ENCODE measurements around the gene VIM. TPM values are rescaled to one million over a fixed set of nuclear protein-coding genes. Genes with fewer than 3 reads are reported as not detected.

The VIM gene
- total and polyA plus RNA-seq, 2 donors (not counting 1 experiment from before 2014, with no cell fraction given) = 4,882 to 7,192 TPM

GRCh38 chr10:17272648-17273047, 44.6 kb downstream of the VIM start:
- Histone ChIP-seq H2AFZ (ENCODE audit: low read length) (no peak overlapping the region), H3K79me2 (ENCODE audit: control insufficient read depth, insufficient read depth, low read length) (no peaks in the 10 kb centered on the region), H3K27me3 (ENCODE audit: control insufficient read depth, insufficient read depth, low read length) (no peaks in the 10 kb centered on the region), H3K9ac (ENCODE audit: insufficient read depth, low read length) (no peak overlapping the region), H3K4me1 (ENCODE audit: control insufficient read depth, extremely low read depth, insufficient read depth, low read length) (no peaks in the 10 kb centered on the region), H3K36me3 (ENCODE audit: control insufficient read depth, insufficient read depth, low read length) (no peaks in the 10 kb centered on the region), H3K4me2 (ENCODE audit: extremely low read depth, insufficient read depth, low read length) (no peak overlapping the region), H4K20me1 (ENCODE audit: control insufficient read depth, extremely low read depth, insufficient read depth, low read length) (no peaks in the 10 kb centered on the region), H3K27ac (ENCODE audit: insufficient read depth, low read length) (no peak overlapping the region), H3K4me3 (replicated peaks in 1 of 4; ENCODE audit: control extremely low read depth in 1 of 4, insufficient read depth in 1 of 4, low read depth in 3 of 4, low read length in 4 of 4) (no peak overlapping the region), H3K9me3 (ENCODE audit: control insufficient read depth, insufficient read depth, low read depth, low read length) (no peaks in the 10 kb centered on the region)
- DNase-seq (ENCODE audit: low read depth in 2 of 2) = no peak
- TF ChIP-seq EZH2 (IDR thresholded peaks at IDR 0.05; ENCODE audit: low read length, missing control alignments) = no peak
- TF ChIP-seq CTCF (conservative IDR thresholded peaks at IDR 0.05 in 1 of 2, IDR thresholded peaks at IDR 0.05 in 1 of 2; ENCODE audit: low read depth in 1 of 2, low read length in 2 of 2) = no peak

- H3K36me3 ChIP-seq (ENCODE audit: control insufficient read depth, insufficient read depth, low read length) = no peaks in the 10 kb centered on the region
- H3K27me3 ChIP-seq (ENCODE audit: control insufficient read depth, insufficient read depth, low read length) = no peaks in the 10 kb centered on the region
- no peak overlapping the region for H3K4me3 ChIP-seq (replicated peaks in 1 of 4; ENCODE audit: control extremely low read depth in 1 of 4, insufficient read depth in 1 of 4, low read depth in 3 of 4, low read length in 4 of 4)
- no peak overlapping the region for H3K4me2 ChIP-seq (ENCODE audit: extremely low read depth, insufficient read depth, low read length)
- H3K79me2 ChIP-seq (ENCODE audit: control insufficient read depth, insufficient read depth, low read length) = no peaks in the 10 kb centered on the region
- H3K9ac ChIP-seq (ENCODE audit: insufficient read depth, low read length) = no peak overlapping the region
- TF ChIP-seq EZH2 (IDR thresholded peaks at IDR 0.05; ENCODE audit: low read length, missing control alignments) (no peak), CTCF (conservative IDR thresholded peaks at IDR 0.05 in 1 of 2, IDR thresholded peaks at IDR 0.05 in 1 of 2; ENCODE audit: low read depth in 1 of 2, low read length in 2 of 2) (no peak)
- H2AFZ ChIP-seq (ENCODE audit: low read length) = no peak overlapping the region
- H3K9me3 ChIP-seq (ENCODE audit: control insufficient read depth, insufficient read depth, low read depth, low read length) = no peaks in the 10 kb centered on the region
- H3K4me1 ChIP-seq (ENCODE audit: control insufficient read depth, extremely low read depth, insufficient read depth, low read length) = no peaks in the 10 kb centered on the region
- peak; percentile 22 to 78 for DNase-seq (ENCODE audit: low read depth in 2 of 2)
- no peak overlapping the region for H3K27ac ChIP-seq (ENCODE audit: insufficient read depth, low read length)
- no peaks in the 10 kb centered on the region for H4K20me1 ChIP-seq (ENCODE audit: control insufficient read depth, extremely low read depth, insufficient read depth, low read length)
Observed at GRCh38 chr10:17273403-17273802, 45.4 kb downstream of the VIM start.

GRCh38 chr10:17276756-17277424, 48.8 kb downstream of the VIM start:
- Histone ChIP-seq H3K9me3 (ENCODE audit: control insufficient read depth, insufficient read depth, low read depth, low read length) (no peaks in the 10 kb centered on the region), H3K36me3 (ENCODE audit: control insufficient read depth, insufficient read depth, low read length) (no peaks in the 10 kb centered on the region), H2AFZ (ENCODE audit: low read length) (no peak overlapping the region), H3K9ac (ENCODE audit: insufficient read depth, low read length) (no peak overlapping the region), H3K79me2 (ENCODE audit: control insufficient read depth, insufficient read depth, low read length) (no peaks in the 10 kb centered on the region), H3K4me2 (ENCODE audit: extremely low read depth, insufficient read depth, low read length) (no peak overlapping the region), H3K4me1 (ENCODE audit: control insufficient read depth, extremely low read depth, insufficient read depth, low read length) (no peaks in the 10 kb centered on the region), H4K20me1 (ENCODE audit: control insufficient read depth, extremely low read depth, insufficient read depth, low read length) (no peaks in the 10 kb centered on the region), H3K27ac (ENCODE audit: insufficient read depth, low read length) (no peak overlapping the region), H3K27me3 (ENCODE audit: control insufficient read depth, insufficient read depth, low read length) (no peaks in the 10 kb centered on the region), H3K4me3 (replicated peaks in 1 of 4; ENCODE audit: control extremely low read depth in 1 of 4, insufficient read depth in 1 of 4, low read depth in 3 of 4, low read length in 4 of 4) (no peak overlapping the region)
- DNase-seq (ENCODE audit: low read depth in 2 of 2) = no peak
- TF ChIP-seq EZH2 (IDR thresholded peaks at IDR 0.05; ENCODE audit: low read length, missing control alignments) = no peak
- no peak for TF ChIP-seq CTCF (conservative IDR thresholded peaks at IDR 0.05 in 1 of 2, IDR thresholded peaks at IDR 0.05 in 1 of 2; ENCODE audit: low read depth in 1 of 2, low read length in 2 of 2)

All from fibroblast of lung (primary cell).